Activated B cell treated with CpG ODN at 0.5 μM for 24 hours (primary cell): ENCODE results near the gene FAM234A. TPM values are rescaled to one million over a fixed set of nuclear protein-coding genes. Genes with fewer than 3 reads are reported as not detected.

ENCODE experiments used
- ATAC-seq: fragments of 200-7000 bp; cut with Tn5 transposase; one replicate; pipeline ENCODE4 v1.10.0; 2021; ENCODE audit warnings: low read depth, mild to moderate bottlenecking, moderate library complexity
- CTCF ChIA-PET: fragments of 350-600 bp; sonication (Branson Sonifier 250); formaldehyde crosslinking; loops from one replicate; lab custom pipeline; 2021; ENCODE audit warnings: antibody characterized with exemption; lab: Charles Lee
- POLR2A ChIA-PET: fragments of 350-600 bp; sonication (Branson Sonifier 250); formaldehyde crosslinking; loops from one replicate; lab custom pipeline; 2021; ENCODE audit warnings: antibody characterized with exemption; lab: Charles Lee
- DNase-seq: peaks from one replicate; pipeline ENCODE4 v3.0.0; 2022
- H3K27ac Mint-ChIP-seq: one replicate; pipeline ENCODE4 v1.8.0; 2020; ENCODE audit warnings: mixed read lengths
- H3K27me3 Mint-ChIP-seq: one replicate; pipeline ENCODE4 v1.8.0; 2021; ENCODE audit warnings: mixed read lengths
- H3K36me3 Mint-ChIP-seq: one replicate; pipeline ENCODE4 v1.8.0; 2021; ENCODE audit warnings: low read depth, mixed read lengths
- H3K4me1 Mint-ChIP-seq: one replicate; pipeline ENCODE4 v1.8.0; 2021; ENCODE audit warnings: mixed read lengths
- H3K4me3 Mint-ChIP-seq: one replicate; pipeline ENCODE4 v1.8.0; 2020; ENCODE audit warnings: mild to moderate bottlenecking, mixed read lengths
- H3K9me3 Mint-ChIP-seq: one replicate; pipeline ENCODE4 v1.8.0; 2020; ENCODE audit warnings: mixed read lengths
- intact Hi-C: fragments of 100-400 bp; cut with micrococcal nuclease; formaldehyde crosslinking; loops from one replicate; pipeline ENCODE4 v1.15.1; 2024
- total RNA-seq: library from RNA; stranded (reverse); gene quantifications from 2 replicates; pipeline ENCODE4 v1.2.3, GENCODE V29; 2022
- TF ChIP-seq, protein P1 (sequence below): fragments of 200-600 bp; IDR thresholded peaks from one replicate; pipeline ENCODE4 v1.8.0; 2022; ENCODE audit warnings: antibody characterized with exemption, mild to moderate bottlenecking

Gene FAM234A
- total RNA-seq, 1 donor from 2014 or later: 49.6 TPM

DNA sequence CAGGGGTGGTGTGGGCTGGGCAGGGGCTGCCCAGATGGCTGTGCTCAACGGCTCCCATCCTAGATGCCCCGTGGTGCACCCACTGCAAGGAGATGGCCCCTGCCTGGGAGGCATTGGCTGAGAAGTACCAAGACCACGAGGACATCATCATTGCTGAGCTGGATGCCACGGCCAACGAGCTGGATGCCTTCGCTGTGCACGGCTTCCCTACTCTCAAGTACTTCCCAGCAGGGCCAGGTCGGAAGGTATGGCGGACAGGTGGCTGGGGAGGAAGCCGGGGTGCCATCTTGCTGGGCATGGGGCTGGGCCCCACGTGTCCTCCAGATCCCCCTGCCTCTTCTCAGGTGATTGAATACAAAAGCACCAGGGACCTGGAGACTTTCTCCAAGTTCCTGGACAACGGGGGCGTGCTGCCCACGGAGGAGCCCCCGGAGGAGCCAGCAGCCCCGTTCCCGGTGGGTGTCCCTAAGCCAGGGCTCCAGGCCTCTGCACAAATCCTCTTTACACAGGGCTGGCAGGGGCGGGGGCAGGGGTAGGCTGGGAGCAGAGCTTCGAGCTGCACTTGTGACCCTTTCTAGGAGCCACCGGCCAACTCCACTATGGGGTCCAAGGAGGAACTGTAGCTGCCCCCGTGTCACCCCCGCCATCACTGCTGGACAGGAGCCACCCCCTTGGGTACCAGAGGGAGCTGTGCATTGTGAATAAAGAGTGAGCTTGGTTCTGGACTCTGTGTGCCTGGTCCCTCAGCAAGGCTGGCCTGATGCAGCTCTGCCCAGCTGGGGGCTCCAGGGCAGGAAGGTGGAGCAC, 52.1 kb downstream of the FAM234A start:
- CTCF ChIA-PET: no interaction called here
- intact Hi-C loops: no loop called here
- no peaks in the 10 kb centered on the region for H3K9me3 Mint-ChIP-seq
- no peak overlapping the region for H3K27ac Mint-ChIP-seq
- peaks cover 38% of the 10 kb centered on the region for H3K36me3 Mint-ChIP-seq
- ATAC-seq (no peak), DNase-seq (no peak)
- POLR2A ChIA-PET: no interaction called here
- no peaks in the 10 kb centered on the region for H3K4me1 Mint-ChIP-seq
- no peak overlapping the region for H3K4me3 Mint-ChIP-seq
- no peaks in the 10 kb centered on the region for H3K27me3 Mint-ChIP-seq
- TF ChIP-seq, protein P1, sequence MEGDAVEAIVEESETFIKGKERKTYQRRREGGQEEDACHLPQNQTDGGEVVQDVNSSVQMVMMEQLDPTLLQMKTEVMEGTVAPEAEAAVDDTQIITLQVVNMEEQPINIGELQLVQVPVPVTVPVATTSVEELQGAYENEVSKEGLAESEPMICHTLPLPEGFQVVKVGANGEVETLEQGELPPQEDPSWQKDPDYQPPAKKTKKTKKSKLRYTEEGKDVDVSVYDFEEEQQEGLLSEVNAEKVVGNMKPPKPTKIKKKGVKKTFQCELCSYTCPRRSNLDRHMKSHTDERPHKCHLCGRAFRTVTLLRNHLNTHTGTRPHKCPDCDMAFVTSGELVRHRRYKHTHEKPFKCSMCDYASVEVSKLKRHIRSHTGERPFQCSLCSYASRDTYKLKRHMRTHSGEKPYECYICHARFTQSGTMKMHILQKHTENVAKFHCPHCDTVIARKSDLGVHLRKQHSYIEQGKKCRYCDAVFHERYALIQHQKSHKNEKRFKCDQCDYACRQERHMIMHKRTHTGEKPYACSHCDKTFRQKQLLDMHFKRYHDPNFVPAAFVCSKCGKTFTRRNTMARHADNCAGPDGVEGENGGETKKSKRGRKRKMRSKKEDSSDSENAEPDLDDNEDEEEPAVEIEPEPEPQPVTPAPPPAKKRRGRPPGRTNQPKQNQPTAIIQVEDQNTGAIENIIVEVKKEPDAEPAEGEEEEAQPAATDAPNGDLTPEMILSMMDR: no peak

DNA sequence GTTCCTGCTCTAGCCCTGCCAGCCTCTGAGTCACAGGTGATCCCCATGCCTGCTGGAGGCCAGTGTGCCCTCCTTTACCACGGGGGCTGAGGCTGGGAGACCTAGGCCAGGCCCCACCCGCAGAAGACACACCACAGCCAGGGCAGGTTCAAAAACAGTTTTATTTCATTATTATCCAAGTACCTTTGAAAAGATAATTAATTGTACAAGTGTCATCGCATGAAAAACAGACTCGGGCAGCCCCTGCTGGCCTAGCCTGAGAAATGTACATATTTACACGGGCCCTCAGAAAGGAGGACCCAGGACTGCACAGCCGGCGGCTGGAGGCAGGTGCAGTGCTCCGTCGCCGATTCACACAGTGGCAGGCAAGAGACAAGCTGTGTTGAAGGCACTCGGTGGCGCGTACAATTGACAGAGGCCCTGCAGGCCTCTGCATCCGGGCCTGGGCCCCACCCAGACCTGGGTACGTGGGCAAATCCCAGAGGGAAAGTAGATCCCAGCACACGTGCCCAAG, 52.7 kb downstream of the FAM234A start:
- Mint-ChIP-seq H3K27ac (no peak overlapping the region), H3K4me3 (no peak overlapping the region), H3K4me1 (no peaks in the 10 kb centered on the region), H3K27me3 (no peaks in the 10 kb centered on the region), H3K9me3 (no peaks in the 10 kb centered on the region), H3K36me3 (peaks cover 42% of the 10 kb centered on the region)
- ChIA-PET POLR2A (no interaction called here), CTCF (no interaction called here)
- DNase-seq (no peak), ATAC-seq (no peak)
- intact Hi-C loops: no loop called here
- TF ChIP-seq, protein P1: no peak

DNA sequence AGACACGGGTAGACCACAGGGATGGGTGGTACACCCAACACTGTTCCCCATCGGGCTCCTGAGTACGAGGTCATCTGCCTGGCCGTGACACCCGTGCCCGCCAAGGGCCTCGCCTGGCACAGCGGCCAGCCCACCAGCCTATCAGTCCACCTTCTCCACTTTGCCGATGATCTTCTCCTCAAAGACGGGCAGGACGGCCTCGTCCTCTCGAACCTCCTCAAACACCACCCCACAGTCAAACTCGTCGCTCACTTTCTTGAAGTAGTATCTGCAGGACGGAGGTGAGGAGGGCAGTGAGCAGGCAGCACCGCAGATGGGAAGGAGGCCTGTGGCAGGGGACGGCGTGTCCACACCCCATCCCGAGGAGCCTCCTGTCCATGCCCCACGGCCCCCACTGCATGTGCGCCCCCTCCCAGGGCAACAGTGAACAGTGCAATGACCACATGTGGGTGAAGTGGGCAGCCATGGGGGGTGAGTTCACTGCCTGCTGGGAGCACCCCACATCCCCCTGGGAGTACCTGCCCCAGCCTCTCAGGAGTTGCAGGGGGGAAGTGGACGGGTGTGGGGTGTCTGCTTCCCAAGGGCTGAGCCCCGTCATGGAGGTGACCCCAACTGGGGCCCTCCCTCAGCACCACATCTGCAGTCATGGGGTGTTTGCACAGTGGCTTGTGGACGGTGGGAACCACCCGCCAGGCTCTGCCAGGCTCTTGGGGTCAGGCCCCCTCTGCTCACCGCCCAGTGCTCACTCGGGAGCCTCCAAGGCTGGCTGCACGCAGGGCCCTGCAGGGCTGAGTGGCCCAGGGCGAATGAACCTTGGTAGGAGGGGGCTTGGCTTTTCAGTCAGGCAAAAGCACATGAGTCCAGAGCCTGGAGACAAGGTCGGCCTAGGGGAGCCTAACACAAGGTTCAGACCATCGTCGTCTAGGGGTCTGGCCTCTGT, 53.6 kb downstream of the FAM234A start:
- H3K36me3 Mint-ChIP-seq: peaks cover 47% of the 10 kb centered on the region
- no peaks in the 10 kb centered on the region for H3K9me3 Mint-ChIP-seq
- ATAC-seq (no peak), DNase-seq (no peak)
- no peaks in the 10 kb centered on the region for H3K4me1 Mint-ChIP-seq
- no peaks in the 10 kb centered on the region for H3K27me3 Mint-ChIP-seq
- POLR2A ChIA-PET: no interaction called here
- H3K27ac Mint-ChIP-seq: no peak overlapping the region
- TF ChIP-seq, protein P1: no peak
- CTCF ChIA-PET: no interaction called here
- intact Hi-C loops: no loop called here
- no peak overlapping the region for H3K4me3 Mint-ChIP-seq

DNA sequence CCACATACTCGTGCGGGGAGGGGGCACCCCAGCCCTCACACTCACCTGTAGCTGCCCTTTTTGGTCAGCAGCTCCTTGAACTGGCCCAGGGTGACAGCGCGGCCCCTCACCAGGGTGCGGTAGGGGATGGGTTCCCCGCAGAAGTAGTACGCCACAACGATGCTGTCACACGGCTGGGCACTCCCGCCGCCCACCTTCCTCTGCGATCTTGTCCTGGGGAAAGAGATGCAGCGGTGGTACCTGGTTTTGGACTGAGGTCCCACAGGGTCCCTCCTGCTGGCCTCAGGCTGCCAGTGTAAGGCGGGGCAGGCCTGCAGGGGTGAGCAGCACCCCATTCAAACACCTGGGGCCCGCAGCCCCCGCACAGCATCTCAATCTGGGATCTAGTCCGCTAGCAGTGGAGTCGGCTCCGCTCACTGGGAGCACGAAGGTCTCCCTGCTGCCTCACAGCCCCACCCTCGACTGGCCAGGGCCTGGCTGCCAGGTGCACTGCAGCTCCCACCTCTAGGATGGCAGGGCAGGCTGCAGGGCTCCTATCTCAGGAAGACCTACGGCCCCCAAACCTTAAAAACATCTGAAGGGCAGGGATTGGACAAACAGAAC, 54.9 kb downstream of the FAM234A start:
- POLR2A ChIA-PET: no interaction called here
- no peaks in the 10 kb centered on the region for H3K27me3 Mint-ChIP-seq
- H3K27ac Mint-ChIP-seq: no peak overlapping the region
- CTCF ChIA-PET: no interaction called here
- TF ChIP-seq, protein P1: no peak
- H3K4me3 Mint-ChIP-seq: no peak overlapping the region
- intact Hi-C loops: no loop called here
- ATAC-seq: no peak
- DNase-seq: no peak
- H3K4me1 Mint-ChIP-seq: no peaks in the 10 kb centered on the region
- no peaks in the 10 kb centered on the region for H3K9me3 Mint-ChIP-seq
- peaks cover 55% of the 10 kb centered on the region for H3K36me3 Mint-ChIP-seq
